A549 (cell line): ENCODE results near the gene AIMP1. TPM values are rescaled to one million over a fixed set of nuclear protein-coding genes. Genes with fewer than 3 reads are reported as not detected.
"Not testable (repeated sequence)": the region's sequence is repeated elsewhere in the genome, so short reads cannot be mapped to it uniquely, and the experiment has no call there.

ENCODE experiments used
- ATAC-seq, 2 experiments: fragments of 200-7000 bp in 1 of 2; fragments of >200 bp in 1 of 2; cut with Nextera tagmentation in 1 of 2; cut with Tn5 transposase in 1 of 2; 3 replicates each; pipeline versions ENCODE4 v1.8.0 to v1.9.1; 2018 to 2020; ENCODE audit warnings: mild to moderate bottlenecking in 1 of 2, moderate library complexity in 1 of 2
- CTCF ChIA-PET: fragments of 300-600 bp; sonication (Branson Sonifier 250); formaldehyde crosslinking; extraction: SDS; loops from one replicate; lab custom pipeline; 2021; ENCODE audit warnings: antibody characterized with exemption, inconsistent platforms; lab: Yijun Ruan, JAX
- POLR2A ChIA-PET: fragments of 350-600 bp; formaldehyde crosslinking; extraction: SDS; loops from one replicate; lab custom pipeline; 2021; ENCODE audit warnings: antibody characterized with exemption, inconsistent platforms; lab: Yijun Ruan, JAX
- DNase-seq, 2 experiments: peaks; one replicate each; pipeline versions ENCODE4 v3.0.0 to v3.0.0-alpha.2; 2011 to 2016; ENCODE audit warnings: low read depth in 1 of 2, low spot score in 1 of 2
- FAIRE-seq: peaks from 2 replicates; lab custom pipeline; 2011; peaks lifted over from hg19 to GRCh38; lab: Jason Lieb, UNC
- H3K27ac ChIP-seq, 2 experiments: fragments of >200 bp; sonication (Bioruptor Twin); formaldehyde crosslinking; 3 replicates each; pipeline ENCODE4 v1.5.1; 2016 to 2017
- H3K4me1 ChIP-seq: fragments of >200 bp; sonication (Bioruptor Twin); formaldehyde crosslinking; 3 replicates; pipeline ENCODE4 v1.6.1; 2016
- H3K4me2 ChIP-seq: fragments of >200 bp; sonication (Bioruptor Twin); formaldehyde crosslinking; 3 replicates; pipeline ENCODE4 v1.6.1; 2016
- H3K4me3 ChIP-seq: fragments of >200 bp; sonication (Bioruptor Twin); formaldehyde crosslinking; 3 replicates; pipeline ENCODE4 v1.5.1; 2016
- H3K9me3 ChIP-seq: fragments of >200 bp; sonication (Bioruptor Twin); formaldehyde crosslinking; 3 replicates; pipeline ENCODE4 v1.6.1; 2016
- CBX2 ChIP-seq: fragments of 200-600 bp; sonication (generic); IDR thresholded peaks from 2 replicates; pipeline ENCODE4 v1.6.1; 2016; ENCODE audit warnings: low read depth, mild to moderate bottlenecking, borderline replicate concordance
- CEBPB ChIP-seq, 2 experiments: fragments of >200 bp in 1 of 2; sonication (Bioruptor Twin) in 1 of 2; formaldehyde crosslinking in 1 of 2; IDR thresholded peaks; 2 replicates each; pipeline ENCODE4 v1.6.1; 2012 to 2016
- FOSL2 ChIP-seq, 2 experiments: fragments of 450-650 bp in 1 of 2; fragments of >200 bp in 1 of 2; sonication (Bioruptor Twin) in 1 of 2; formaldehyde crosslinking; IDR thresholded peaks; 2 replicates each; pipeline versions ENCODE4 v1.5.0 to v1.6.1; 2016 to 2020; ENCODE audit warnings: mild to moderate bottlenecking in 1 of 2, moderate library complexity in 1 of 2
- HMGXB4 ChIP-seq: fragments of 250-450 bp; sonication (Bioruptor Pico); IDR thresholded peaks from 2 replicates; pipeline ENCODE4 v1.5.0; 2021; ENCODE audit warnings: mild to moderate bottlenecking, moderate library complexity, borderline replicate concordance
- MAZ ChIP-seq: fragments of 150-350 bp; IDR thresholded peaks from 2 replicates; pipeline ENCODE4 v1.6.1; 2014; ENCODE audit warnings: antibody characterized with exemption, low read depth, low read length, borderline replicate concordance
- NPAS2 ChIP-seq: fragments of 250-450 bp; sonication (Bioruptor Pico); IDR thresholded peaks from 2 replicates; pipeline ENCODE4 v1.8.0; 2022; ENCODE audit warnings: mild to moderate bottlenecking, moderate library complexity, borderline replicate concordance
- POLR2A ChIP-seq: IDR thresholded peaks from 2 replicates; pipeline ENCODE4 v1.6.1; 2012; ENCODE audit warnings: mild to moderate bottlenecking, low read length
- RAD21 ChIP-seq, 2 experiments: fragments of >200 bp in 1 of 2; sonication (Bioruptor Twin) in 1 of 2; formaldehyde crosslinking in 1 of 2; IDR thresholded peaks in 1 of 2; conservative IDR thresholded peaks in 1 of 2; 2 replicates in 1 of 2; 3 replicates in 1 of 2; pipeline ENCODE4 v1.6.1; 2012 to 2018; ENCODE audit warnings: inconsistent platforms in 1 of 2
- TFCP2L1 ChIP-seq: fragments of 250-450 bp; sonication (Bioruptor Pico); IDR thresholded peaks from 2 replicates; pipeline ENCODE4 v1.5.0; 2021; ENCODE audit warnings: mild to moderate bottlenecking
- TP53 ChIP-seq: fragments of 250-450 bp; sonication (Bioruptor Pico); IDR thresholded peaks from 2 replicates; pipeline ENCODE4 v1.5.0; 2021; ENCODE audit warnings: mild to moderate bottlenecking, moderate library complexity
- ZNF302 ChIP-seq: fragments of 250-450 bp; sonication (Bioruptor Pico); IDR thresholded peaks from 2 replicates; pipeline ENCODE4 v1.9.0; 2021; ENCODE audit warnings: inconsistent platforms, mild to moderate bottlenecking, moderate library complexity
- WGBS: methylation state at CpG from one replicate; pipeline ENCODE4 v1.1.6; 2017; ENCODE audit errors: missing lambda C conversion rate; 5-methylcytosine and 5-hydroxymethylcytosine counted together
- polyA plus RNA-seq, 4 experiments: library from polyadenylated mRNA; depleted of rRNA in 3 of 4; stranded (reverse); fragments of >200 nt; fragmentation: RNase III in 1 of 4; extraction: RNeasy Plus Mini Kit Qiagen cat#74134 plus additional on column Dnase treatment in 1 of 4; gene quantifications; 2 replicates in 3 of 4; 3 replicates in 1 of 4; pipeline ENCODE4 v1.2.3, GENCODE V29; 2011 to 2017

AIMP1 gene
- polyA plus RNA-seq, 2 of the 4 experiments (the other 2 are of a cell fraction) = 35.6 to 70.7 TPM

- no peaks in the 10 kb centered on the region for H3K4me1 ChIP-seq
- FAIRE-seq = no peak
- no peak for TF ChIP-seq CEBPB (IDR thresholded peaks at IDR 0.05)
- no peak for TF ChIP-seq NPAS2 (CRISPR knock-in tag)
- TF ChIP-seq MAZ = no peak
- TF ChIP-seq TFCP2L1 (CRISPR knock-in tag) = no peak
- no peak for TF ChIP-seq HMGXB4 (CRISPR knock-in tag)
- no peak for TF ChIP-seq ZNF302
- no peak for TF ChIP-seq FOSL2 (IDR thresholded peaks at IDR 0.05)
- no peak for TF ChIP-seq FOSL2 (CRISPR knock-in tag; IDR thresholded peaks at IDR 0.05)
- TF ChIP-seq POLR2A = no peak
- 38% methylated on average over 4 of the region's 6 CpGs for WGBS
- no peaks in the 10 kb centered on the region for H3K9me3 ChIP-seq
- no peak for DNase-seq
- no peak for ATAC-seq
- no peak overlapping the region for H3K4me2 ChIP-seq
- H3K4me3 ChIP-seq = no peak overlapping the region
- CTCF ChIA-PET = interaction anchor here (1.3 kb wide), 1 partner anchor 16 kb away, joined by 5 read pairs; no protein-coding TSS in a partner anchor
- no peak overlapping the region for H3K27ac ChIP-seq
- POLR2A ChIA-PET = no interaction called here
Measured at GRCh38 chr4:106385853-106386393, 69.6 kb downstream of the AIMP1 start.

GRCh38 chr4:106395582-106395981 is 79.2 kb downstream of the AIMP1 start:
- H3K9me3 ChIP-seq = no peaks in the 10 kb centered on the region
- TF ChIP-seq RAD21 (conservative IDR thresholded peaks at IDR 0.05 in 1 of 2, IDR thresholded peaks at IDR 0.05 in 1 of 2) (no peak), TP53 (CRISPR knock-in tag) (no peak), CBX2 (no peak)
- TF ChIP-seq, all 56 proteins: peak for 0
- CTCF ChIA-PET = no interaction called here
- DNase-seq = no peak
- no peak for ATAC-seq
- no peak overlapping the region for H3K27ac ChIP-seq
- WGBS = 4% methylated on average over 2 of the region's 2 CpGs
- H3K4me2 ChIP-seq = no peak overlapping the region
- POLR2A ChIA-PET = no interaction called here
- no peaks in the 10 kb centered on the region for H3K4me1 ChIP-seq
- no peak overlapping the region for H3K4me3 ChIP-seq
- no peak for FAIRE-seq

DNA sequence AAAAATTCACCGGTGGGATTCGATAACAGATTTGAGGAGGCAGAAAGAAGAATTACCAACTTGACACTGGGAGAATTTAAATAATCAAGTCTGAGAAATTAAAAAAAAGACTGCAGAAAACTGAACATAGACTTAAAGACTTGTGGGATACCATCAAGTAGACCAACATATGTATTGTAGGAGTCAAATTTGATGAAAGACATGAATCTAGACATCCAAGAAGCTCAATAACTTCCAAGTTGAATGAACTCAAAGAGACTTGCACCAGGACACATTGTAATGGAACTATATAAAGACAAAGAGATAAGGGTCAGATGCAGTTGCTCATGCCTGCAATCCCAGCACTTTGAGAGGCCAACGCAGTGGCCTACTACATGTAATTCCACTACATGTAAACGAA is 82.5 kb downstream of the AIMP1 start:
- H3K4me1 ChIP-seq, H3K27ac ChIP-seq, POLR2A ChIA-PET, H3K9me3 ChIP-seq, H3K4me3 ChIP-seq, CTCF ChIA-PET, ATAC-seq, DNase-seq, FAIRE-seq, H3K4me2 ChIP-seq: not testable (repeated sequence)
- WGBS = 24% methylated on average over 3 of the region's 4 CpGs

Other genes with a start within 250 kb of the AIMP1 start
- gene TBCK, start 341 bp upstream of the AIMP1 start, polyA plus RNA-seq (2011; rRNA removed) = 16.8 and 18.4 TPM in 2 replicates
- gene TBCK, start 341 bp upstream of the AIMP1 start, polyA plus RNA-seq (2017; fragmentation: RNase III; extraction: RNeasy Plus Mini Kit Qiagen cat#74134 plus additional on column Dnase treatment) = 3.6 to 3.9 TPM (median 3.8 TPM) in 3 replicates
- gene GIMD1, start 52.2 kb downstream of the AIMP1 start, polyA plus RNA-seq (2011; rRNA removed) = not detected in 2 replicates
- gene GIMD1, start 52.2 kb downstream of the AIMP1 start, polyA plus RNA-seq (2017; fragmentation: RNase III; extraction: RNeasy Plus Mini Kit Qiagen cat#74134 plus additional on column Dnase treatment) = not detected in 3 replicates